GM12865 (cell line): ENCODE measurements around the gene SOCS1.

Experiments
- DNase-seq: peaks from one replicate; pipeline ENCODE4 v3.0.0; 2010; ENCODE audit warnings: low read depth
- H3K4me3 ChIP-seq: 2 replicates; pipeline ENCODE4 v1.5.1; 2011; ENCODE audit warnings: mild to moderate bottlenecking, low read depth, low read length, control low read depth
- CTCF ChIP-seq: IDR thresholded peaks from 2 replicates; pipeline ENCODE4 v1.5.1; 2011; ENCODE audit warnings: low read length, control low read depth, low read depth, inconsistent platforms; ENCODE audit not compliant: insufficient read depth; ENCODE audit errors: missing control alignments

The SOCS1 gene

GRCh38 chr16:11272921-11273720 is 17.1 kb upstream of the SOCS1 start, which contains the start of gene PRM3:
Gene PRM3 (minus strand): TSS chr16:11273629. CDS start chr16:11273595, 34 bp downstream.
- no peak for TF ChIP-seq CTCF
- no peak within 1 kb of the TSS for H3K4me3 ChIP-seq
- no peak for DNase-seq

GRCh38 chr16:11272484-11272883 is 16.5 kb upstream of the SOCS1 start:
- no peak for TF ChIP-seq CTCF
- no peak for DNase-seq
- H3K4me3 ChIP-seq = no peak overlapping the region

GRCh38 chr16:11271610-11272009 is 15.6 kb upstream of the SOCS1 start:
- no peak for DNase-seq
- no peak overlapping the region for H3K4me3 ChIP-seq
- TF ChIP-seq CTCF = no peak

- no peak overlapping the region for H3K4me3 ChIP-seq
- no peak for TF ChIP-seq CTCF
- DNase-seq = no peak
These were observed 14.7 kb upstream of the SOCS1 start for GRCh38 chr16:11270602-11271162.

GRCh38 chr16:11268921-11269375 is 12.9 kb upstream of the SOCS1 start, which contains the start of gene TNP2:
Gene TNP2 (minus strand): TSS chr16:11269325. CDS start chr16:11269262, 63 bp downstream.
- TF ChIP-seq CTCF = no peak
- no peak for DNase-seq
- H3K4me3 ChIP-seq = no peak within 1 kb of the TSS

GRCh38 chr16:11265124-11265523 is 9.1 kb upstream of the SOCS1 start:
- no peak overlapping the region for H3K4me3 ChIP-seq
- no peak for TF ChIP-seq CTCF
- no peak for DNase-seq
